Measurements from ENCODE around the gene SLC9A9.

SLC9A9 gene

GRCh38 chr3:143321058-143321769 lies 527.1 kb downstream of the SLC9A9 start:
- no peak for DNase-seq (ENCODE audit: low read depth)

GRCh38 chr3:143315766-143316165 lies 532.5 kb downstream of the SLC9A9 start:
- DNase-seq (ENCODE audit: low read depth): no peak

- peak; percentile 80 for DNase-seq (ENCODE audit: low read depth)
These were observed 533.8 kb downstream of the SLC9A9 start for GRCh38 chr3:143314251-143315093.

GRCh38 chr3:143313893-143314188 lies 534.4 kb downstream of the SLC9A9 start:
- no peak for DNase-seq (ENCODE audit: low read depth)

GRCh38 chr3:143313025-143313892 lies 535.0 kb downstream of the SLC9A9 start:
- DNase-seq (ENCODE audit: low read depth): no peak

GRCh38 chr3:143311096-143311495 lies 537.2 kb downstream of the SLC9A9 start:
- peak; percentile 70 for DNase-seq (ENCODE audit: low read depth)

GRCh38 chr3:143309705-143310104 lies 538.6 kb downstream of the SLC9A9 start:
- DNase-seq (ENCODE audit: low read depth): peak; percentile 22

- DNase-seq (ENCODE audit: low read depth): no peak
These were observed 540.6 kb downstream of the SLC9A9 start for GRCh38 chr3:143307613-143308183.

- DNase-seq (ENCODE audit: low read depth): no peak
These were observed 541.9 kb downstream of the SLC9A9 start for GRCh38 chr3:143306407-143306806.

GRCh38 chr3:143302638-143303171 lies 545.6 kb downstream of the SLC9A9 start:
- DNase-seq (ENCODE audit: low read depth): peak; percentile 83

GRCh38 chr3:143301031-143301901 lies 547.0 kb downstream of the SLC9A9 start:
- DNase-seq (ENCODE audit: low read depth): no peak

- DNase-seq (ENCODE audit: low read depth): no peak
These were observed 549.3 kb downstream of the SLC9A9 start for GRCh38 chr3:143298886-143299535.

GRCh38 chr3:143298380-143298779 lies 549.9 kb downstream of the SLC9A9 start:
- no peak for DNase-seq (ENCODE audit: low read depth)

GRCh38 chr3:143295201-143296080 lies 552.8 kb downstream of the SLC9A9 start:
- DNase-seq (ENCODE audit: low read depth): no peak

- no peak for DNase-seq (ENCODE audit: low read depth)
These were observed 554.1 kb downstream of the SLC9A9 start for GRCh38 chr3:143294188-143294587.

- DNase-seq (ENCODE audit: low read depth): no peak
These were observed 556.3 kb downstream of the SLC9A9 start for GRCh38 chr3:143291836-143292447.

GRCh38 chr3:143288944-143289343 lies 559.3 kb downstream of the SLC9A9 start:
- no peak for DNase-seq (ENCODE audit: low read depth)

- DNase-seq (ENCODE audit: low read depth): no peak
These were observed 560.9 kb downstream of the SLC9A9 start for GRCh38 chr3:143287403-143287802.

Data from fibroblast of gingiva (primary cell).